Endodermal cell (in vitro differentiated cells): ENCODE results near the gene VAV1. TPM values are rescaled to one million over a fixed set of nuclear protein-coding genes. Genes with fewer than 3 reads are reported as not detected.
A peak's percentile ranks its signal among the peaks of the same experiment; 100 is the strongest.
"Not testable (repeated sequence)": the region's sequence is repeated elsewhere in the genome, so short reads cannot be mapped to it uniquely, and the experiment has no call there.

Source experiments
- DNase-seq: peaks from one replicate; pipeline ENCODE4 v3.0.0-alpha.2; 2017
- H3K27ac ChIP-seq: 2 replicates; pipeline ENCODE4 v1.5.1; 2013; ENCODE audit warnings: mild to moderate bottlenecking, low read depth, low read length, moderate library complexity
- H3K27me3 ChIP-seq: 2 replicates; pipeline ENCODE4 v1.6.1; 2013; ENCODE audit warnings: mild to moderate bottlenecking, low read length, moderate library complexity; ENCODE audit not compliant: insufficient read depth, control insufficient read depth, poor library complexity, severe bottlenecking
- H3K36me3 ChIP-seq: 2 replicates; pipeline ENCODE4 v1.7.0; 2013; ENCODE audit warnings: mild to moderate bottlenecking, low read length, moderate library complexity; ENCODE audit not compliant: control insufficient read depth, insufficient read depth
- H3K4me1 ChIP-seq: one replicate; pipeline ENCODE4 v1.7.0; 2013; ENCODE audit warnings: low read length; ENCODE audit not compliant: control insufficient read depth, insufficient read depth
- H3K4me3 ChIP-seq: 2 replicates; pipeline ENCODE4 v1.5.1; 2013; ENCODE audit warnings: mild to moderate bottlenecking, low read length, moderate library complexity
- H3K9ac ChIP-seq: 2 replicates; pipeline ENCODE4 v1.6.1; 2013; ENCODE audit warnings: mild to moderate bottlenecking, low read length, moderate library complexity; ENCODE audit not compliant: poor library complexity, severe bottlenecking; ENCODE audit errors: extremely low read depth
- H3K9me3 ChIP-seq: 2 replicates; pipeline ENCODE4 v1.6.1; 2013; ENCODE audit warnings: mild to moderate bottlenecking, low read length, moderate library complexity; ENCODE audit not compliant: control insufficient read depth
- H3K27ac Mint-ChIP-seq: 2 replicates; pipeline ENCODE4 v1.8.0; 2020; ENCODE audit warnings: mixed read lengths
- H3K27me3 Mint-ChIP-seq: 2 replicates; pipeline ENCODE4 v1.8.0; 2021; ENCODE audit warnings: mild to moderate bottlenecking, mixed read lengths; ENCODE audit not compliant: insufficient read depth
- H3K36me3 Mint-ChIP-seq: 2 replicates; pipeline ENCODE4 v1.8.0; 2020; ENCODE audit warnings: low read depth, mixed read lengths
- H3K4me1 Mint-ChIP-seq: 2 replicates; pipeline ENCODE4 v1.8.0; 2020; ENCODE audit warnings: mixed read lengths
- H3K4me3 Mint-ChIP-seq: 2 replicates; pipeline ENCODE4 v1.8.0; 2020; ENCODE audit warnings: mild to moderate bottlenecking, moderate library complexity, mixed read lengths
- H3K9me3 Mint-ChIP-seq: 2 replicates; pipeline ENCODE4 v1.8.0; 2020; ENCODE audit warnings: mild to moderate bottlenecking, mixed read lengths
- CTCF ChIP-seq: fragments of 200-600 bp; sonication (generic); conservative IDR thresholded peaks from 2 replicates; pipeline ENCODE4 v1.5.0; 2021; ENCODE audit warnings: antibody characterized with exemption, mild to moderate bottlenecking
- WGBS, 2 experiments: methylation state at CpG; one replicate each; pipeline versions ENCODE4 v1.1.5 to v1.1.7; 2013; ENCODE audit warnings: missing lambda C conversion rate in 2 of 2, mixed read lengths in 1 of 2; ENCODE audit not compliant: insufficient coverage in 1 of 2, insufficient read length in 1 of 2; 5-methylcytosine and 5-hydroxymethylcytosine counted together
- total RNA-seq, 2 donors: library from RNA; stranded (reverse); fragmentation: NEBNext Ultra II Directional in 1 of 2; extraction: Animal tissue kit (Norgen Biotek cat#: 25700) in 1 of 2; gene quantifications; 2 replicates in 1 of 2; 3 replicates in 1 of 2; pipeline ENCODE4 v1.2.1, GENCODE V29; 2021

The VAV1 gene
- total RNA-seq, 2 donors from 2014 or later, result not detected

DNA sequence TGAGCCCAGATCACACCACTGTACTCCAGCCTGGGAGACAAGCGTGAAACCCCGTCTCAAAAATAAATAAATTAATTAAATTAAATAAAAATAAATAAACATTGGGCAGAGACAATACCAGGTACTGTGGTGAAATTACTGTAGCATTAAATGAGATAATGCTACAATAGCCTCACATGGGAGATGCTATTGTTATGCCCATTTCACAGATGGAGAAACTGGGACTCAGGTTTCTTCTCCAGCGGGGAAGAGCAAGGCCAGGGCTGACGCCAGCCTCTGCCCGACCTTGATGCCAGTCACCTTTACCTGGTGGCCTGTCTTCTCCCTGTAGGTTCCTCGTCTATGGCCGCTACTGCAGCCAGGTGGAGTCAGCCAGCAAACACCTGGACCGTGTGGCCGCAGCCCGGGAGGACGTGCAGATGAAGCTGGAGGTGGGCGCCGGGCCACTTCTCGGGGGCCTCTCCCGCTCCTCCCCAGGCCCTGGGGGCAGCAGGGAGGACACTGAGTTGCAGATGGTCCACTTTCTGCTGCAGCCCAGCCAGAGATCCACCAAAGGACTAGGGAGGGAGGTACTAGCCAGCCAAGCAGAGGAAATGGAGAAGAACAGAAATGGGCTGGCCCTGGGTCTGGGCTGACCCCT lies 53.9 kb downstream of the VAV1 start:
- no peak for DNase-seq
- H3K27ac ChIP-seq, result no peak overlapping the region
- H3K36me3 ChIP-seq, result no peaks in the 10 kb centered on the region
- Mint-ChIP-seq H3K27ac (no peak overlapping the region), H3K4me3 (no peak overlapping the region), H3K36me3 (no peaks in the 10 kb centered on the region), H3K4me1 (no peaks in the 10 kb centered on the region), H3K27me3 (peaks cover 4% of the 10 kb centered on the region), H3K9me3 (peaks cover 38% of the 10 kb centered on the region)
- no peak overlapping the region for H3K4me3 ChIP-seq
- 78 to 82% methylated on average over 3 to 13 of the region's 15 CpGs for WGBS, 2 experiments
- H3K9ac ChIP-seq, result no peak overlapping the region
- H3K9me3 ChIP-seq, result peaks cover 35% of the 10 kb centered on the region
- TF ChIP-seq CTCF, result no peak
- H3K4me1 ChIP-seq, result no peaks in the 10 kb centered on the region
- H3K27me3 ChIP-seq, result no peaks in the 10 kb centered on the region

DNA sequence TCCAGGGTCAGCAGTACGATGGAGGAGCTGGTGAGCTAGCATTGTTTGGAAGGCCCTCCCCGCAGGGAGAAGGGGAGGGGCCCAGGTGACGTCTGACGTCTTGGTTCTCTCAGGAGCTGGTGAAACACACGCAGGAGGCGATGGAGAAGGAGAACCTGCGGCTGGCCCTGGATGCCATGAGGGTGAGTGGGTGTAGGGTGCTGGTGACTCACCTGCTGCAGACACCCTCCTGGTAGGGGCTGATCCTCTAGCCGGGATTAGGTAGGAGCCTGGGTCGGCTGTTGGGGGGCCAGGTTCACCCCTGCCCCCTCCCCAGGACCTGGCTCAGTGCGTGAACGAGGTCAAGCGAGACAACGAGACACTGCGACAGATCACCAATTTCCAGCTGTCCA lies 55.8 kb downstream of the VAV1 start:
- Histone ChIP-seq H3K4me3 (no peak overlapping the region), H3K27ac (no peak overlapping the region), H3K4me1 (no peaks in the 10 kb centered on the region), H3K36me3 (no peaks in the 10 kb centered on the region), H3K9me3 (peaks cover 44% of the 10 kb centered on the region), H3K27me3 (no peaks in the 10 kb centered on the region), H3K9ac (no peak overlapping the region)
- Mint-ChIP-seq H3K27me3 (peaks cover 12% of the 10 kb centered on the region), H3K27ac (no peak overlapping the region), H3K36me3 (no peaks in the 10 kb centered on the region), H3K4me1 (no peaks in the 10 kb centered on the region), H3K9me3 (peaks cover 37% of the 10 kb centered on the region), H3K4me3 (no peak overlapping the region)
- peak; percentile 86 for DNase-seq
- WGBS, 2 experiments, result 77 to 94% methylated on average over 5 to 14 of the region's 14 CpGs
- no peak for TF ChIP-seq CTCF

- 72 to 84% methylated on average over 16 to 18 of the region's 18 CpGs for WGBS, 2 experiments
- peak; percentile 97 for DNase-seq
- H3K27me3 Mint-ChIP-seq, result peaks cover 12% of the 10 kb centered on the region
- H3K27ac Mint-ChIP-seq, result no peak overlapping the region
- TF ChIP-seq CTCF, result no peak
- H3K36me3 Mint-ChIP-seq, result no peaks in the 10 kb centered on the region
- no peaks in the 10 kb centered on the region for H3K4me1 ChIP-seq
- H3K9me3 ChIP-seq, result peaks cover 47% of the 10 kb centered on the region
- H3K27me3 ChIP-seq, result no peaks in the 10 kb centered on the region
- H3K4me3 Mint-ChIP-seq, result no peak overlapping the region
- H3K27ac ChIP-seq, result no peak overlapping the region
- no peaks in the 10 kb centered on the region for H3K36me3 ChIP-seq
- no peaks in the 10 kb centered on the region for H3K4me1 Mint-ChIP-seq
- peaks cover 40% of the 10 kb centered on the region for H3K9me3 Mint-ChIP-seq
- no peak overlapping the region for H3K9ac ChIP-seq
- H3K4me3 ChIP-seq, result no peak overlapping the region
Measured at GRCh38 chr19:6828698-6829633, 56.5 kb downstream of the VAV1 start.

DNA sequence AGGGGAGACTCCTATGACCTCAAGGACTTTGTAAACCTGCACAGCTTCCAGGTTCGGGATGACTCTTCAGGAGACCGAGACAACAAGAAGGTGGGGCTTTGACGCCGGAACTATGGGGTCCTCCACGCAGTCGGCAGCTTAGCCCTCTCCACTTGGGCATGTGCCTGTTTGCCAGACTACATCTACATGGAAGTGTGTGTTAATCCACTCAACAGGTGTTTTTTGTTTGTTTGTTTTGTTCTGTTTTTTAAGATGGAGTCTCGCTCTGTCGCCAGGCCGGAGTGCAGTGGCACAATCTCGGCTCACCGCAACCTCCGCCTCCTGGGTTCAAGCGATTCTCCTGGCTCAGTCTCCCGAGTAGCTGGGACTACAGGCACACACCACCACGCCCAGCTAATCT lies 57.3 kb downstream of the VAV1 start:
- not testable (repeated sequence) for H3K36me3 Mint-ChIP-seq, H3K27ac Mint-ChIP-seq, H3K4me1 Mint-ChIP-seq, H3K4me1 ChIP-seq, H3K9ac ChIP-seq, H3K4me3 ChIP-seq, H3K27me3 ChIP-seq, H3K36me3 ChIP-seq, H3K27ac ChIP-seq, DNase-seq, H3K4me3 Mint-ChIP-seq
- H3K27me3 Mint-ChIP-seq, result peaks cover 11% of the 10 kb centered on the region
- H3K9me3 ChIP-seq, result peaks cover 46% of the 10 kb centered on the region
- peaks cover 31% of the 10 kb centered on the region for H3K9me3 Mint-ChIP-seq
- 88 to 89% methylated on average over 15 of the region's 15 CpGs for WGBS, 2 experiments

DNA sequence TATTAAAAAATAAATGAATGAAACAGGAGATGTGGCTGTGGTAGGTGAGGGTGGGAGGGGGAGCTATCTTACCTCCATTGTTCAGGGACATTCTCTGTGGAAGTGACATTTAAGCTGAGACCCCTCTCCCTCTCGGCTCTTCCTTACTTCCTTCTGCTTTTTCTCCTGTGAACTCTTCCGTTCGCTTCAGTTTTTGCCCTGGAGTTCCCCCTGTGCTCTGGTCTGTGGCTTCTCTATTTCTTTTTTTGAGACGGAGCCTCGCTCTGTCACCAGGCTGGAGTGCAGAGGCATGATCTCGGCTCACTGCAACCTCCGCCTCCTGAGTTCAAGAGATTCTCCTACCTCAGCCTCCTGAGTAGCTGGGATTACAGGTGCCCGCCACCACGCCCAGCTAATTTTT lies 58.6 kb downstream of the VAV1 start:
- not testable (repeated sequence) for H3K4me1 ChIP-seq, H3K36me3 Mint-ChIP-seq, H3K4me1 Mint-ChIP-seq, H3K4me3 ChIP-seq, H3K36me3 ChIP-seq, H3K27me3 ChIP-seq, H3K27ac ChIP-seq, DNase-seq, H3K4me3 Mint-ChIP-seq, H3K9ac ChIP-seq, H3K27ac Mint-ChIP-seq
- WGBS, 2 experiments, result 65 to 74% methylated on average over 9 of the region's 9 CpGs
- Mint-ChIP-seq H3K27me3 (peaks cover 10% of the 10 kb centered on the region), H3K9me3 (peaks cover 33% of the 10 kb centered on the region)
- H3K9me3 ChIP-seq, result peaks cover 46% of the 10 kb centered on the region
